Mucosa of gallbladder (tissue), 1 donor: ENCODE results near the gene POLR3GL. TPM values are rescaled to one million over a fixed set of nuclear protein-coding genes. Genes with fewer than 3 reads are reported as not detected.

Experiments
- DNase-seq: peaks from one replicate; pipeline ENCODE4 v3.0.0-alpha.2; 2020; ENCODE audit warnings: low spot score
- total RNA-seq: library from RNA; stranded (reverse); gene quantifications from one replicate; pipeline ENCODE4 v1.2.1, GENCODE V29; 2021
- donor health status: DM: no; HTN: no; CAD: no.

POLR3GL gene
- total RNA-seq, 1 donor from 2014 or later, result 28.3 TPM

DNA sequence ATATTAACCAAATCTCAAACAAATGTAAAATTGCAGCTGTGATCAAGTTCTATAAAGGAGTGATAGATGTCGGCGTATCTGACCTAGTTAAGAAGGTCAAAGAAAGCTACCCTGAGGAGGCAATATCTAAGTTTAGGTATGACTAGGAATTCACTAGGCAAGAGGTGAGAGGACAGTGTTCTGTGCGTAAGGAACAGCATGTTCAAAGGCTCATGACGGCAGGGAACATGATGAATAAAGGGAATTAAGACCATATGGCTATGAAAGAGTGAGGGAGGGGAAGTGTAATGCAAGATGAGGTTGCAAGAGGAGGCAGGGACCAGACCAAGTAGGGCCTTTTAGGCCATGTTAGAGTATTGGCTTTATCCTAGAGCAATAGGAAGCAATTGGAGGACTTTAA lies 15.3 kb upstream of the POLR3GL start:
- DNase-seq, result no peak

DNA sequence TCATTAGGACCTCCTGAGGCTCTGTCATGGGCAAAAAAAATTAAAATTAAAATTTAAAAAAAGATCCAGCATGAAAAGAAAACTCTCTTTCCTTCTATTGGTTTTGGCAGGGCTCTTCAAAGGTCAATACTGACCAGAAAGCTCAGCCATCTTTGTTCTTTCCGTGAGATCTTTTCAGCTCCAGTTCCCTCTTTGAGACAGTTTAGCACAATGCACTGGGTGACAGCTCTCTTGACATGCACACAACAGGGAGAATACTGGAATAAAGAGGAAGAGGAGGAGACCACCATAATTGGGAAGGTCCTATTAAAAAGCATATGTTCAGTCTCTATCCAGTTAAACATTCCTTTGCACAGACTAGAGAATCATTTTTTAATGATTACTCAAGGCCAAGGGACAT lies 13.0 kb upstream of the POLR3GL start:
- no peak for DNase-seq

DNA sequence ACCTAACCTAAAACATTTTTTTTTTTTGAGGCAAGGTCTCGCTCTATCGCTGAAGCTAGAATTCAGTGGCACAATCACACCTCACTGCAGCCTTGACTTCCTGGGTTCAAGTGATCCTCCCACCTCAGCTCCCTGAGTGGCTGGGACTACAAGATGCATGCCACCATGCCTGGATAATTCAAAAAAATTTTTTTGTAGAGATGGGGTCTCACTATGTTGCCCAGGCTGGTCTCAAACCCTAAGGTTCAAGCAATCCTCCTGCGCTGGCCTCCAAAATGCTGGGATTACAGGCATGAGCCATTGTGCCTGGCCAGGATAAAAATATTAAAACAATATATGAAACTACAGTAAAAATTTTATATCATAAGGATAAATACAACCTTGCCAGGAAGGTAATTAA lies 11.6 kb upstream of the POLR3GL start:
- no peak for DNase-seq

DNA sequence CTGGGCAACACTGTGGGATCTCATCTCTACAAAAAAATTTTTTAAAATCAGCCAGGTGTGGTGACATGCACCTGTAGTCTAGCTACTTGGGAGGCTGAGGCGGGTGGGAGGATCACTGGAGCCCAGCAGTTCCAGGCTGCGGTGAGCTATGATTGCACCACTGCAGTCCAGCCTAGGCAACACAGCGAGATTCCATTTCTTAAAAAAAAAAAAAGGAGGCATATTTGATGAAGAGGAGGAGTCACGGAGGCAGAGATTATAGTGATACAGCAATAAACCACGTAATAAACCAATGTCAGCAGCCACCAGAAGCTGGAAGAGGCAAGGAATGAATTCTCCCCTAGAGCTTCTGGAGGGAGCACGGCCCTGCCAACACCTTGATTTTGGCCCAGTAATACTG lies 10.6 kb upstream of the POLR3GL start:
- DNase-seq, result no peak

DNA sequence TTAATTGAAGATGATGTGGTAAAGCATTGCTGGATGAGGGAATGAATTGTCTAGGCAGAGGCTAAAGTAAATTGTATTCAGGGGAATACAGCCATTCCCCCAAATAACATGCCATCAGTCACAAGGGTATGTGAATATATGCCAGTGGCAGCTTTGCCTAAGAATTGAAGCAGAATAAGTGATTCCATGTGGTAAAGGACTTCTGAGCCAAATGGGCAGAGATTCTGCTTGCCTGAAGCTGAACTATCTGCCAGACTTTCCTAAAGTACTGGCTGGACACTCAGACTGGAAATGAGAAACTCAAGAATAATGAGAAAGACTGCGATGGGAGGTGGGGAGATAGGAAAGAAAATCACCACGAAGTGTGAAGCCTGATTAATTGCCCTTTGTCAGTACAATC lies 9.1 kb upstream of the POLR3GL start:
- DNase-seq, result no peak

DNA sequence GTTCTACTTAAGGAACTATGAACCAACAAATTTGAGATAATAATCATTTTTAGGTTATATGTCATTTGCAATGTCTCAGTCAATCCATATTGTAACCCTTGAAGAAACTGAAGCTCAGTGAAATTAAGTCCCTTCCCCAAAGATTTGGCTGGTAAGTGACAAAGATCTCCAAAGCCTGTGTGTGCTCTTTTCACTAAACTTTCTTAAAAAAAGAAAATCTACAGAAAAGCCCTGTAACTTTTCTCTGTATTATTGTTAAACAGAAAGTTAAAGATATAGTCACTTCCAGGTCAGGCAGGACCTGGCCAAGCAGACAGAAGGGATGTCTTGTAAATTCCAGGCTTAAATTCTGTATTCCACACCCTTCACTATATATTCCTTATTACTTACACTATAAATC lies 8.1 kb upstream of the POLR3GL start:
- no peak for DNase-seq

DNA sequence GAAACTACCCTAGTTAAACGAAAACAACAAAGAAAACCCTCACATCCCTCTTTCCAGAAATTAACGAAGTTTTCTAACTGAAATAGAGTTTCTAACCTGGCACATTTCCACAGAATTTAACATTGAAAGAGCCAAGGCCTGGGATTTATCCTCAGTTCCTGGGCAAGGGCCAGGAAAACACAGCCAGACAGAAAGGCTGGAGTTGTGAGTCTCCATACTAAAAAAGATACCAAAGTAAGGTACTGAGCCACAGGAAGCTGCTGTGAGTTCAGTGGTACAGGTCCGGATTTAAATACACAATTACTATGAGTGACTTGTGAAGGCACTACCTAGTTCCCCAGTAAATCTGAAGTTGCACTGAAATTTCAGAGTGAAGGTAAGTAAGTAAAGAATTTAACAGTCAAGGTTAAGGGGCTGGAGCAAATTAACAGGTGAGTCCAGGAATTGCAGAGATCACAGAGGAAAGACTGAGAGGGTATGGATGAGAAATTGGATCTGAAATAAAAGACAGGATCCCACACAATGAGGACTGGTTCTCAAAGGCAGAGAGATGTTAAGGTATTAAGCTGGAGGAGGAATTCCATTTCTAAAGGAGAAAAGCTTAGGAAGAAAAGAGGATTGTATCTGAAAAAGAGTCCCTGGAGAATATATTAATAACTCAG lies 7.6 kb upstream of the POLR3GL start:
- DNase-seq, result no peak

DNA sequence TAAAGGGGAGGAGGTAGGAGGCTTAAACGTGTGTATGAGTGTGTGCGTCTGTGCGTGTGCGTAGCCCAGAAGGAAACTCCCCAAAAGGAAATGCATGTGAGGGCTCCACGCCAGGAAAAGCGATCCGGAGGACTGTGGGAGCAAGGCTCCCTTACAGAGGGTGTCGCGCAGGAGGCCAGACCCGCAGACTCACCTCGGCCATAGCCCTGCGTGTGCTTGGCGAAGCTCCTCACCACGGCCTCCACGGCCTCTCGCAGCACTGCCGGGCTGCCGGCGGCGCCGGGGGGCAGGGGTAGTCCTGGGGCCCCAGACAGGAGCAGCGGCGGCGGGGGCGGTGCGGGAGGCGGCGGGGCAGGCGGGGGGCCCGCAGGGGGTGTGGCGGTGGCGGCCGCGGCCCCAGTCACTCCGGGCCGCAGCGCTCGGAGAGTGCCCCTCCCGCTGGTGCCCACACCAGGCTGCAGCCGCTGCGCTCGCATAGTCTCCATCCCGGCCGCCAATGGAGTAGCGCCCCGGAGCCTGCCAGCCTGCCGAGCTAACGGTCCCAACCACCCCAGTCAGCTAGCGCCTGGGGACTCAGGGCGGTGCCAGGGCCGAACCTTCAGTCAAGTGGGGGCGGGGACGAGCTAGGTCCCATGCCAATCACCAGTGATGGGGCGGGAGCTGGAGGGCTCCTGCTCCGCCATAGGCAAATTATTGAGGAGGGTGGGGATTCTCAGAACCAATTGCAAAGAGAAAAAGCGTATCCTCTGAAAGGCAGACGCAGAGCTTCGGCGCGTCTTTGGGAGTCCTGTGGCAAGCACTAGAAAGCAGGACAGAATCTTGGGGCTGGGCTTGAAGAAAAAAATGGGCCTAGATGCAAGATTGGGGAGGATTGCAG lies 6.8 kb upstream of the POLR3GL start, which contains the start of gene LIX1L:
TSS of gene LIX1L (minus strand) at position 575 of the 877 bp plus-strand sequence. CDS start at position 485, 90 bp downstream.
- peak; percentile 96 for DNase-seq

DNA sequence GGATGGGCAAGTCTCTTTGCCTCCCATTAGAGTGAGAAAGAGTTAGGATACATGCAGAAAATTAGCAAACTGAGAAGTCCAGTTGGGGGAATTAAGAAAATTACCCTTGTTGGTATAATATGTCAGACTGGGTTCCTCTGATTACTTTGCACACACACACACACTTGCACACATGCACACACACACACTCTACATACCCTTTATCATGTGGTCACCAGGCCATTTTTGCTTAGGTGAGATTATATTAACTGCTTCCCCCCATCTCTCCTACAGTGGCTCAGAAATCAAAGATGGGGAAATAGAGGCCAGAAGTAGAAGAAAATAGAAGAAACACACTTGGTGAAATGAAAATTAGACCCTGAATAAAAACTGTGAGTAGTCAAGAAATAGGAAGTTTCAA lies 5.8 kb upstream of the POLR3GL start:
- DNase-seq, result no peak

DNA sequence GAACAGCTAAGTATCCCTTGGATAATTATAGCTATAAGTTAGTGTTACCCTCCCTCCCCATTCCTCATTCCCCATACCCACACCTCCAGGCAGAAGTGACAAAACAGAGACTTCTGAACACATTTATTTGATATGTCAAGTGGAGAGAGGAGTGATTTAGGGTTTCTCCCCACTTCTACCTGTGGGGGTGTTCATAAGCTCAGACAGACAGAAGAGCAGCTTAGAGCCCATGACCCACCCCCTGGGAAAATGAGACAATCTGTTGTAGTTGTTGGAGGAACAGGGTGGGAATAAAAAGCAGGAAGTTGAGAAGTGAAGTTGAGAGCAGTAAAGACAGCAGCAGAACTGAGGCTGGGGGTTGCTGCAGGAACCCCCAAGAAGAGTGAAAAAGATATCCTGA lies 5.2 kb upstream of the POLR3GL start:
- DNase-seq, result no peak

DNA sequence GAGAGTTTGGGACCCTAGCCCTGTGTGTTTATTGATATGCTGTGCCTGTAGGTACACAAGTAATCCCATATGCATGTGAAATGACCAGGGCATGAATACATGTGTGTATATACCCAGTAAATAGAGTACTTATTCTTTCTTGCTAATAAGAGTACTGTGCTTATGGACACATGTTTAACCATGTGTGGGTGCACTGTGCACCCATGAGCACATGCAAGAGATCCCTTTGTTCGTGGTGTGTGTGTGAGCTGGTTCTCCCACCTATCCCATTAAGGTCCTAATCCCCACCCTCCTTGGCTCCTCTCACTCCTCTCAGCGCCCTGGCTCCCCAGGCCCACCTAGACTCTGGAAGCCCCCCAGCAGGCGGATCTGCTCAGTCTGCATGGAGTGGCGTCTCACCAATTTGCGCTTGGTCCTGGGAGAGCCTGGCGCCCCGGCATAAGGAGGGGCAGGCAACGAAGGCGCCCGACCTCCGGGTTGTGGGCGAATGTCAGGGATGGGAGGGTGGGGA lies 4.5 kb upstream of the POLR3GL start:
- no peak for DNase-seq

DNA sequence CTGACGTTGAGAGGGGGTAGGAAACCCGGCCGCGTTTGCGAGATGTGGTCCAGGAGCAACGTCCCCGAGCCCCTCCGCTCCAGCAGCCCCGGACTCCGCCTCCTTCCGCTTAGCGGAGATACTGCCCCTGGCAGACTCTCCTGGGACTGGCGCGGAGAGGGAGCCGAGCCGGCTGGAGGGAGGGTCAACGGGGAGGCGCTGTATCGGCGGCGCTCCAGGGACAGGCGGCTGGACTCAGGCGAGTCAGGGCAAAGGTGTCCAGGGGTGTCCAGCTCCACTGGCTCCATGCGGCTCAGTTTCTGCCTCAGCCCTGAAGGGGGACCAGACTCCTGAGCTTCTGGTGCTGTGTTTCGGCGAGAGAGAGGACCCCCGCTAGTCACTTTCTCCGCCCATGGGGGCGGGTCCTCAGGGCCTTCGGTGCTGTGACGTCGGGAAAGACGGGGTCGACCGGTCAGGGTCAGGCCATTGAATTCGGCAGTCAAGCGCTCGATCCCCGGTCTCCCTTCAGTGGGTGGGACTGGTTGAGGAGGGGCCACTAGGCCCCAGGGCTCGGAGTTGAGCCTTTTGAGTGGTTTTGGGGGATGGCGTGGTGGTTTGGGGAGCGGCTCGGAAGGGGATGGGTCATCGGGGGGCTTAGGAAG lies 3.9 kb upstream of the POLR3GL start:
- peak; percentile 68 for DNase-seq

DNA sequence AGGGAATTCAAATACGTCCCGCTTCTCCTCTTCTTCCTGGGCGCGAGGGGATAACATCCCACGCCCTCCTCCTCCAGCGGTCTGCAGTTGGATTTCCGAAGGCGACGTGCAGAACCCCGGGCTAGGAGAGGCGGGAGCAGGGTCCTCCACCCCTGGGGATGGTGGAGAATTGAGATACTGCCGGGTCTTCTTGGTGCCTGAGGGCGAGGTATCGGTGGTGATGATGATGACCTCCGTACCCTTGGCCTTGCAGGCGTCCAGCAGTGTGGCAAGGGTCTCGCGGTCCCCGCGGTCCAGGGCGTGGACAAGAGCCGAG lies 3.4 kb upstream of the POLR3GL start:
- DNase-seq, result no peak

DNA sequence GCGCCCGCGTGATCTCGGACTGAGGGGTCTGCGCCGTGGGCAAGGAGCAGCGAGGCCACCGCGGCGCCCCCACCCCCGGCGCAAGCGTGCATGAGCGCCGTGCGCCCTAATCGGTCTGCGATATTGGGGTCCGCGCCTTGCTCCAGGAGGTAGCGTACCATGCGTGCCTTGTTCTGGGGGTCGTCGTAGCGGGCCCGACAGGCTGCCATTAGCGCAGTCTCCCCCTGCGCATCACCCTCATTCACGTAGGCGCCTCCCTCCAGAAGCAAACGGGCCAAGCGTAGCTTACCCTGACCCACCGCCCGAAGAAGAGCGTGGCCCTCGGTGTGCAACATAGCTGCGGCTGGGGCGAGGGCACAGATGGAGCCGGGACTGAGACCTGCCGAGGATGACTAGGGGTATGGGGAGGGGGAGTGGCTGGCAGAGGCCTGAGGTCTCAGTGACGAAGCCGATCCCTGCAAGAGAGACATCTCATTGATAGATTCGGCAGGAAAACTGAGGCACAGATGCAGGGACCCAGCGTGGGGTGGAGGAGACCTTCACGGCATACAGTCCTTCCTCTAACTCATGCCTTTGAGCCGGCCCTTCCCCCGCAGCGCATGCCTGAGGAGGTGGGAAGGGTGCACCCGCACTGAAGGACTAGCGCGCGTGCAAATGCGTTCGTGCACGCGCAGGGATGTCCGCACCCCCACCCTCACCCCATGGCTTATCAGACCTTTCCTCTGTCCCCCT lies 2.9 kb upstream of the POLR3GL start:
- DNase-seq, result no peak

DNA sequence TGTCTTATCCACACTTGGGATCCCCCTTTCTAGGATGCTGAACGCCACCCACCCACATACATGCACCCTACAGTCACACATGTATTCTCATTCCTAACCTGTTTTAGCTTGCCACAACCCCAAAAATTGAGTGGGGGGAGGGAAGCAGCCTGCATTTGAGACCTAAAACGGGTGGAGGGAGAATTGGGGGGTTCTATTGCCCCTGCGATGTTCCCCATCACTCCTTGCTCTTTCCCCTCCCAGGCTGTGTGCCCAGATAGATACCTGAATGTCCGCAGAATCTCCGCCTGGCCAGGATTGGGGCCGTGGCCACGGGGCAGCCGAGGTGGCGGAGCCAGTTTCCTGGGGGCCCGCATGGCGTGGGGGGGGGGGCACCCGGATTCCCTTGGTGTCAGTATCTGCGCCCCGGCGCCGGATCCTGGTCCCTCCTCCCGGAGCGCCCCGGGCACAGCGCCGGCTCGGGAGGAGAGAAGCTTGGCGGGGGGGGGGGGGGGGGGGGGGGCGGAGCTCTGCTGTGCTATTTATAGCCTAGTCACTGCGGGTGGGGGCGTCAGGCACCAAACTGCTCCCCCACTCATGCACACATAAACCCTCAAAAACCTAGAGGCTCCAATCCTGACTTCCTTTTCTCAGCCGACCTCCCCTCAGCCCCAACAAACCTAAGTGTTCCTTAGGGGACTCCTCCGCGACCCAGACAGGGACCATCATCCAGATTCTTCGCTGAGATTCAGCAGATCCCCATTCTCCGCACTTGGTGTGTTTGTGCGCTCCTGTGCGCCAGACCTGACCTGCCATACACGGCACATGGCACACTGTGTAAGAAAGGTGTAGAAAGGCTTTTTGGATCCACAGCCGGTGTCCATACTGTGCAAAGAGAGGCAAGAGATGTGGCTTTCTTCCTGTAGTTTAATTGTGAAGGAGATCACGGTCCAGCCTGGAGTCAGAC lies 2.1 kb upstream of the POLR3GL start:
- no peak for DNase-seq

DNA sequence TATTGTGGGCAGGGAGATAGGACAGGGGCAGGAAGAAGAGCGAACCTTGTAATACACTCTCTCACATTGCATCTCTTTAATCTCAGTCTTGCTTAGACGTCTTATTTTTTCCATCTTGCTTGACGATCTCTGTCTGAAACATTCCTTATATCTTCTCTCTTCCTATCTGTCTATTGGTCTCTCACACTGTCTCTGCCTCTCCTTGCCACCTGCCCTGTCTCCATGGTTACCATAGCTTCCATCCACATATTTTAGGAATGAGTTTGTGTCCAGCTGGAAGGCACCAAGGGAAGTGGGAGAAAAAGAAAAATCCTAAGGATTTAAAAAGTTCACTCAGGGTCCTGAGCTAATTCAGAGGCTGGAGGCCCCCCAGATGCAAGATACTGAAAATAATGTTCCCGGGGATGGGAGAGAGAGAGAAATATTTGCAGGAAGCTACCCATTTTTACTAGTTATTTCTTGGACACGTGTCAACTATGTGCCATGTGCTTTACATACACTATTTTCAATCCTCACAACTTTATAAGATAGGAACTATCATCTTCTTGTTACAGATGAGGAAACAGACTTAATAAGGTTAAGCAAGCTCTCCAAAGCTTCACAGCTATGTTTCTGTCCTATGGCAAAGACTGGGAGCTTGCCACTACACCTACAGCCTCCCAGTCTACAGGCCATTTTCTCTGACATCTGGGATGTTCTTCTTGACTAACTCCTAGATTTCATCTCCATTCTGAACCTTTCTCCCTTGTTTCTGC lies 1.0 kb upstream of the POLR3GL start:
- DNase-seq, result no peak

DNA sequence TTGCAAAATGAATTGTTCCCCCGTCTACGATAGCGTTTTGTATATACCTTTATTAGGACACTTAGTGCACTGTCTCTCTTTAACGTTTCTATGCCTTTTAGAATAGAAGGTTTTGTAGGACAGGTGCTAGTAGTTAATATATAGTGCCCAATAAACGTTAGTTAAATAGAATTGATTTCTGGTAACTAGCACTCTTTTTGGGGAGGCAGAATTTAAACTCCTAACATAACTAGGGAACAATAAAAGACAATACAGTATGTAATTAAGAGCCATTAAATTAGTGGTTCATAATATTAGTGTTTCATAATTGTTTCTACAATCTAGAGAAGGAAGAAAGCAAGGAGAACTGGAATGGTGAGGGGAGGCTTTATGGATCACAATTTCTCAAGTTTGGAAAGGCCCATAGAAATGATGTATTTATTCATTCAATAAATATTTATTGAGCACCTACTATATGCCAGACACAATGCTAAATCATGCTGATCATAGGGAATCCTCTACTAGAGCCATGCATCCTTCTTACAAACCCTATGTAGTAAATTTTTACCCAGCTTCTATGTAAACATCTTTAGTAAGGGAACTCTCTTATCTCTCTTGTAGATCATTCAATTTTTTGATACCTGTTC lies 742 bp downstream of the POLR3GL start:
- DNase-seq, result no peak

DNA sequence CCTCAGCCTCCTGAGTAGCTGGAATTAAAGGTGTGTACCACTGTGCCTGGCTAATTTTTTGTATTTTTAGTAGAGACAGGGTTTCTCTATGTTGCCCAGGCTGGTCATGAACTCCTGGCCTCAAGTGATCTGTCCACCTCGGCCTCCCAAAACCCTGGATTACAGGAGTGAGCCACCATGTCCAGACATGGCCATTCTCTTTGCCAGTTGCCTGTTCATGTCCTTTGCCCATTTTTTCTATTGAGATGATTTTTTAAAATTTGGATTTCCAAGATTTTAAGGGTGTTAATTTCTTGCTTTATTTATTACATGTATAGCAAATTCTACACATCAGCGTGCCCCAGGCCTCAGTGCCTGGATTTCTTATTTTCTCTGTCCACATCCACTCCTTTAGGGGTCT lies 2.8 kb downstream of the POLR3GL start:
- no peak for DNase-seq

DNA sequence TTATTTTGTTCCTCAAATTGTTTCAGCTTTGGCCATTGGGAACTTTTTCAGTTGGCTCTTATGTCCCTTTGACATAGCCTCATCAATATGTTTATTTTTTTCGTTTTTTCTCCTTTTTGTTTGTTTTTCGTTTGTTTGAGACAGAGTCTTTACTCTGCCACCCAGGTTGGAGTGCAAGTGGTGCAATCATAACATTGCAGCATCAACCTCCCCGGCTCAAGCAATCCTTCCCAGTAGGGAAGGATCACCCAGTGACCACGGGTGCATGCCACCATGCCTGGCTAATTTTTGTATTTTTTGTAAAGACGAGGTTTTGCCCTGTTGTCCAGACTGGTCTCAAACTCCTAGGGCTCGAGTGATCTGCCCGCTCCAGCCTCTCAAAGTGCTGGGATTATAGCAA lies 8.1 kb downstream of the POLR3GL start:
- no peak for DNase-seq

DNA sequence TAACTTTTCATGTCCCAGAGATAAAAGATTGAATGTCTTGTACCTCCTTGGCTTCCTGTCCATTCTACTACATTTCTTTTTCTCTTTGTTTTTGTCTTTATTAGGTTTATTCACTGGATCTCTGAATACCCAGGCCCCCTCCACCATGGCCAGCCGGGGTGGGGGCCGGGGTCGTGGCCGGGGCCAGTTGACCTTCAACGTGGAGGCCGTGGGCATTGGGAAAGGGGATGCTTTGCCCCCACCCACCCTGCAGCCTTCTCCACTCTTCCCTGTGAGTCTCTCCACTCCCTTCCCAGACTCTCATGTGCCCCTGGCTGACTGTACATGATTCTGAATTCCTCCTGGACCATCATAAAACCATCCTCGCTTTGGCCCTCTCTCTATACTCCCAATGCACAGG lies 10.2 kb downstream of the POLR3GL start:
- DNase-seq, result no peak
